ENCODE measurements around the gene DNASE2.

Gene DNASE2

GRCh38 chr19:12834976-12835757 is 46.1 kb downstream of the DNASE2 start:
- Histone ChIP-seq H3K4me3 (ENCODE audit: control insufficient read depth in 1 of 7, extremely low read depth in 1 of 7, insufficient read depth in 4 of 7, low read depth in 2 of 7, low read length in 6 of 7) (no peak overlapping the region), H3K27ac (ENCODE audit: insufficient read depth in 1 of 2, low read depth in 1 of 2, low read length in 2 of 2, poor library complexity in 1 of 2, severe bottlenecking in 2 of 2) (no peak overlapping the region), H3K36me3 (ENCODE audit: control insufficient read depth in 4 of 4, insufficient read depth in 4 of 4, low read length in 3 of 4) (no peaks in the 10 kb centered on the region), H3K4me1 (ENCODE audit: control extremely low read depth in 1 of 4, control insufficient read depth in 4 of 4, insufficient read depth in 4 of 4, low read length in 3 of 4) (peaks cover 0 to 32% (median 20%) of the 10 kb centered on the region in 4 experiments), H3K9me3 (ENCODE audit: control extremely low read depth in 1 of 5, control insufficient read depth in 4 of 5, insufficient read depth in 2 of 5, low read depth in 1 of 5, low read length in 4 of 5) (no peaks in the 10 kb centered on the region), H3K27me3 (replicated peaks in 2 of 5; ENCODE audit: control insufficient read depth in 4 of 5, insufficient read depth in 5 of 5, low read length in 4 of 5) (peaks cover 20 to 96% (median 42%) of the 10 kb centered on the region in 5 experiments)
- CTCF ChIA-PET: interaction anchor here (0.9 kb wide), 1 partner anchor 11 kb away, joined by 3 read pairs; no protein-coding TSS in a partner anchor
- POLR2A ChIA-PET: no interaction called here
- peak in 2 of 3 donors; percentile 61 to 67 for DNase-seq
- WGBS (ENCODE audit: insufficient coverage): 11% methylated on average over 23 of the region's 39 CpGs

GRCh38 chr19:12834566-12834943 is 46.7 kb downstream of the DNASE2 start, which contains the start of gene RTBDN:
Gene RTBDN (minus strand): TSS chr19:12834579. CDS start chr19:12829979, 4,600 bp downstream.
- ChIA-PET POLR2A (no interaction called here), CTCF (interaction anchor here (0.9 kb wide), 1 partner anchor 10 kb away, joined by 3 read pairs; no protein-coding TSS in a partner anchor)
- H3K4me3 ChIP-seq (ENCODE audit: control insufficient read depth in 1 of 7, extremely low read depth in 1 of 7, insufficient read depth in 4 of 7, low read depth in 2 of 7, low read length in 6 of 7): peak within 1 kb of the TSS in 6 of 7 experiments; percentile 1 to 64 (median 41)
- H3K36me3 ChIP-seq (ENCODE audit: control insufficient read depth in 4 of 4, insufficient read depth in 4 of 4, low read length in 3 of 4): no peaks in the 10 kb centered on the region
- DNase-seq: no peak
- no peak within 1 kb of the TSS for H3K27ac ChIP-seq (ENCODE audit: insufficient read depth in 1 of 2, low read depth in 1 of 2, low read length in 2 of 2, poor library complexity in 1 of 2, severe bottlenecking in 2 of 2)
- H3K27me3 ChIP-seq (replicated peaks in 2 of 5; ENCODE audit: control insufficient read depth in 4 of 5, insufficient read depth in 5 of 5, low read length in 4 of 5): peaks cover 17 to 96% (median 41%) of the 10 kb centered on the region in 5 experiments
- no peaks in the 10 kb centered on the region for H3K9me3 ChIP-seq (ENCODE audit: control extremely low read depth in 1 of 5, control insufficient read depth in 4 of 5, insufficient read depth in 2 of 5, low read depth in 1 of 5, low read length in 4 of 5)
- H3K4me1 ChIP-seq (ENCODE audit: control extremely low read depth in 1 of 4, control insufficient read depth in 4 of 4, insufficient read depth in 4 of 4, low read length in 3 of 4): peaks cover 0 to 32% (median 20%) of the 10 kb centered on the region in 4 experiments
- 12% methylated on average over 20 of the region's 20 CpGs for WGBS (ENCODE audit: insufficient coverage)

- Histone ChIP-seq H3K27ac (ENCODE audit: insufficient read depth in 1 of 2, low read depth in 1 of 2, low read length in 2 of 2, poor library complexity in 1 of 2, severe bottlenecking in 2 of 2) (no peak overlapping the region), H3K9me3 (ENCODE audit: control extremely low read depth in 1 of 5, control insufficient read depth in 4 of 5, insufficient read depth in 2 of 5, low read depth in 1 of 5, low read length in 4 of 5) (no peaks in the 10 kb centered on the region), H3K27me3 (replicated peaks in 2 of 5; ENCODE audit: control insufficient read depth in 4 of 5, insufficient read depth in 5 of 5, low read length in 4 of 5) (peaks cover 11 to 92% (median 37%) of the 10 kb centered on the region in 5 experiments), H3K36me3 (ENCODE audit: control insufficient read depth in 4 of 4, insufficient read depth in 4 of 4, low read length in 3 of 4) (no peaks in the 10 kb centered on the region), H3K4me1 (ENCODE audit: control extremely low read depth in 1 of 4, control insufficient read depth in 4 of 4, insufficient read depth in 4 of 4, low read length in 3 of 4) (peaks cover 0 to 30% (median 18%) of the 10 kb centered on the region in 4 experiments), H3K4me3 (ENCODE audit: control insufficient read depth in 1 of 7, extremely low read depth in 1 of 7, insufficient read depth in 4 of 7, low read depth in 2 of 7, low read length in 6 of 7) (peak overlapping the region in 6 of 7 experiments; percentile 1 to 64 (median 41))
- WGBS (ENCODE audit: insufficient coverage): 2% methylated on average over 50 of the region's 87 CpGs
- CTCF ChIA-PET: interaction anchor here (0.9 kb wide), 1 partner anchor 10 kb away, joined by 3 read pairs; no protein-coding TSS in a partner anchor
- peak in 1 of 3 donors; percentile 49 for DNase-seq
- POLR2A ChIA-PET: no interaction called here
Observed at GRCh38 chr19:12833738-12834565, 47.3 kb downstream of the DNASE2 start.

- ChIA-PET POLR2A (no interaction called here), CTCF (no interaction called here)
- Histone ChIP-seq H3K4me1 (ENCODE audit: control extremely low read depth in 1 of 4, control insufficient read depth in 4 of 4, insufficient read depth in 4 of 4, low read length in 3 of 4) (peaks cover 0 to 27% (median 16%) of the 10 kb centered on the region in 4 experiments), H3K36me3 (ENCODE audit: control insufficient read depth in 4 of 4, insufficient read depth in 4 of 4, low read length in 3 of 4) (no peaks in the 10 kb centered on the region), H3K4me3 (ENCODE audit: control insufficient read depth in 1 of 7, extremely low read depth in 1 of 7, insufficient read depth in 4 of 7, low read depth in 2 of 7, low read length in 6 of 7) (no peak overlapping the region), H3K27ac (ENCODE audit: insufficient read depth in 1 of 2, low read depth in 1 of 2, low read length in 2 of 2, poor library complexity in 1 of 2, severe bottlenecking in 2 of 2) (no peak overlapping the region), H3K27me3 (replicated peaks in 2 of 5; ENCODE audit: control insufficient read depth in 4 of 5, insufficient read depth in 5 of 5, low read length in 4 of 5) (peaks cover 11 to 90% (median 37%) of the 10 kb centered on the region in 5 experiments), H3K9me3 (ENCODE audit: control extremely low read depth in 1 of 5, control insufficient read depth in 4 of 5, insufficient read depth in 2 of 5, low read depth in 1 of 5, low read length in 4 of 5) (no peaks in the 10 kb centered on the region)
- WGBS (ENCODE audit: insufficient coverage): 0% methylated on average over 3 of the region's 5 CpGs
- no peak for DNase-seq
Observed at GRCh38 chr19:12833418-12833737, 47.9 kb downstream of the DNASE2 start.

DNA sequence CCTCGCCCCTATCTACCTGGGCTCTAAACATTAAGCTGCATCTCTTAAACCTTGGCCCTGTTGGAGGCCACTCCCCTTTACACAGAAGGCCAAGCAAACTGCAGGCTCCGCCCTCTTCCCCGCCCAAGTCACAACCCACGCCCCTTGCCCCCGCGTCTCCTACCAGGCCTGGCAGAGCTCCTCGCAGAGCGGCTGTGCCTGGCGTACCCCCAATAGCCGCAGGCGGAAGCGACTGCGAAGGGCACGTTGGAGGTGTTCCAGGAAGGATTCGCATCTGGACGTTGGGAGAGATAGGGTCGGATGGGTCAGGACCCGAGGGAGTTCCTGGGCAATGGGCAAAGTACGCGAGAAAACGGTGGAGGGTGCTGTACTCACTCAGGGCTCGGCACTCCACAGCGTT is 52.8 kb downstream of the DNASE2 start:
- Histone ChIP-seq H3K4me1 (ENCODE audit: control extremely low read depth in 1 of 4, control insufficient read depth in 4 of 4, insufficient read depth in 4 of 4, low read length in 3 of 4) (peaks cover 0 to 24% (median 9%) of the 10 kb centered on the region in 4 experiments), H3K27me3 (replicated peaks in 2 of 5; ENCODE audit: control insufficient read depth in 4 of 5, insufficient read depth in 5 of 5, low read length in 4 of 5) (peaks cover 8 to 47% (median 17%) of the 10 kb centered on the region in 5 experiments), H3K27ac (ENCODE audit: insufficient read depth in 1 of 2, low read depth in 1 of 2, low read length in 2 of 2, poor library complexity in 1 of 2, severe bottlenecking in 2 of 2) (no peak overlapping the region), H3K36me3 (ENCODE audit: control insufficient read depth in 4 of 4, insufficient read depth in 4 of 4, low read length in 3 of 4) (no peaks in the 10 kb centered on the region), H3K9me3 (ENCODE audit: control extremely low read depth in 1 of 5, control insufficient read depth in 4 of 5, insufficient read depth in 2 of 5, low read depth in 1 of 5, low read length in 4 of 5) (no peaks in the 10 kb centered on the region), H3K4me3 (ENCODE audit: control insufficient read depth in 1 of 7, extremely low read depth in 1 of 7, insufficient read depth in 4 of 7, low read depth in 2 of 7, low read length in 6 of 7) (peak overlapping the region in 2 of 7 experiments; percentile 22 to 45)
- 10% methylated on average over 13 of the region's 23 CpGs for WGBS (ENCODE audit: insufficient coverage)
- ChIA-PET CTCF (interaction anchor here (0.6 to 2.2 kb wide), 11 partner anchors 9 to 1162 kb away, joined by 3 to 13 read pairs (median 3); partner anchors contain the start of genes FBXW9, JUNB and MAST1), POLR2A (interaction anchor here (0.7 kb wide), 1 partner anchor 22 kb away, joined by 4 read pairs; no protein-coding TSS in a partner anchor)
- DNase-seq: peak; percentile 77 to 85 (median 84)

- H3K4me3 ChIP-seq (ENCODE audit: control insufficient read depth in 1 of 7, extremely low read depth in 1 of 7, insufficient read depth in 4 of 7, low read depth in 2 of 7, low read length in 6 of 7): peak overlapping the region in 3 of 7 experiments; percentile 20 to 65 (median 38)
- WGBS (ENCODE audit: insufficient coverage): 5% methylated on average over 40 of the region's 46 CpGs
- CTCF ChIA-PET: interaction anchor here (0.6 to 2.9 kb wide), 11 partner anchors 10 to 92 kb away, joined by 3 to 9 read pairs (median 3); no protein-coding TSS in a partner anchor
Observed at GRCh38 chr19:12825254-12826131, 55.8 kb downstream of the DNASE2 start.

More at GRCh38 chr19:12825254-12826131, 55.8 kb downstream of the DNASE2 start:
- no peaks in the 10 kb centered on the region for H3K9me3 ChIP-seq (ENCODE audit: control extremely low read depth in 1 of 5, control insufficient read depth in 4 of 5, insufficient read depth in 2 of 5, low read depth in 1 of 5, low read length in 4 of 5)
- peaks cover 0 to 18% (median 5%) of the 10 kb centered on the region in 5 experiments for H3K27me3 ChIP-seq (replicated peaks in 2 of 5; ENCODE audit: control insufficient read depth in 4 of 5, insufficient read depth in 5 of 5, low read length in 4 of 5)
- DNase-seq: peak; percentile 51 to 71 (median 67)
- no peak overlapping the region for H3K27ac ChIP-seq (ENCODE audit: insufficient read depth in 1 of 2, low read depth in 1 of 2, low read length in 2 of 2, poor library complexity in 1 of 2, severe bottlenecking in 2 of 2)
- POLR2A ChIA-PET: interaction anchor here (0.6 kb wide), 1 partner anchor 23 kb away, joined by 3 read pairs; no protein-coding TSS in a partner anchor
- no peaks in the 10 kb centered on the region for H3K36me3 ChIP-seq (ENCODE audit: control insufficient read depth in 4 of 4, insufficient read depth in 4 of 4, low read length in 3 of 4)
- peaks cover 0 to 17% (median 6%) of the 10 kb centered on the region in 4 experiments for H3K4me1 ChIP-seq (ENCODE audit: control extremely low read depth in 1 of 4, control insufficient read depth in 4 of 4, insufficient read depth in 4 of 4, low read length in 3 of 4)
